ENCODE measurements around the gene IFIT3. TPM values are rescaled to one million over a fixed set of nuclear protein-coding genes. Genes with fewer than 3 reads are reported as not detected.

The IFIT3 gene
- total RNA-seq, 2 donors from 2014 or later = 2.3 to 3.9 TPM

DNA sequence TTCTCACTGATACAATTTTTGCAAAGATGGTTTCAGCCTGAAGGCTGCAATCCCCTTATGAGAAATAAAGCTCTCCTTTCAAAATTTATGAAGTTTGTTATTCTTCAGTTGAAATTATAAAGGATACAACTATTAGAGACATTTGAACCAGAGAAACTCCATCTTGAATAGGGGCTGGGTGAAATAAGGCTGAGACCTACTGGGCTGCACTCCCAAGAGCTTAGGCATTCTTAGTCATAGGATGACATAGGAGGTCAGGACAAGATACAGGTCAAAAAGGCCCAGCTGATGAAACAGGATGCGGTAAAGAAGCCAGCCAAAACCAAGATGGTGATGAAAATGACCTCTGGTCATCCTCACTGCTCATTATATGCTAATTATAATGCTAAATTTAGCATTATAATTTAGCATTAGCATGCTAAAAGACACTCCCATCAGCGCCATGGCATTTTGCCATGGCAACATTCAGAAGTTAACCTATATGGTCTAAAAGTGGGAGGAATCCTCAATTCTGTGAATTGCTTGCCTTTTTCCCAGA is 27.7 kb downstream of the IFIT3 start:
- ATAC-seq (no peak), DNase-seq (no peak)
- Histone ChIP-seq H3K4me3 (no peak overlapping the region), H3K4me1 (peaks cover 27% of the 10 kb centered on the region), H3K9me3 (no peaks in the 10 kb centered on the region), H3K36me3 (replicated peaks in 1 of 2; ENCODE audit: insufficient read depth in 1 of 2, low read depth in 2 of 2) (no peaks in the 10 kb centered on the region), H3K27ac (no peak overlapping the region), H3K27me3 (no peaks in the 10 kb centered on the region)
- intact Hi-C loops (cut with DNase I) = no loop called here
- TF ChIP-seq POLR2A (IDR thresholded peaks at IDR 0.05) = no peak
- TF ChIP-seq, protein P1, sequence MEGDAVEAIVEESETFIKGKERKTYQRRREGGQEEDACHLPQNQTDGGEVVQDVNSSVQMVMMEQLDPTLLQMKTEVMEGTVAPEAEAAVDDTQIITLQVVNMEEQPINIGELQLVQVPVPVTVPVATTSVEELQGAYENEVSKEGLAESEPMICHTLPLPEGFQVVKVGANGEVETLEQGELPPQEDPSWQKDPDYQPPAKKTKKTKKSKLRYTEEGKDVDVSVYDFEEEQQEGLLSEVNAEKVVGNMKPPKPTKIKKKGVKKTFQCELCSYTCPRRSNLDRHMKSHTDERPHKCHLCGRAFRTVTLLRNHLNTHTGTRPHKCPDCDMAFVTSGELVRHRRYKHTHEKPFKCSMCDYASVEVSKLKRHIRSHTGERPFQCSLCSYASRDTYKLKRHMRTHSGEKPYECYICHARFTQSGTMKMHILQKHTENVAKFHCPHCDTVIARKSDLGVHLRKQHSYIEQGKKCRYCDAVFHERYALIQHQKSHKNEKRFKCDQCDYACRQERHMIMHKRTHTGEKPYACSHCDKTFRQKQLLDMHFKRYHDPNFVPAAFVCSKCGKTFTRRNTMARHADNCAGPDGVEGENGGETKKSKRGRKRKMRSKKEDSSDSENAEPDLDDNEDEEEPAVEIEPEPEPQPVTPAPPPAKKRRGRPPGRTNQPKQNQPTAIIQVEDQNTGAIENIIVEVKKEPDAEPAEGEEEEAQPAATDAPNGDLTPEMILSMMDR (IDR thresholded peaks at IDR 0.05) = no peak
- WGBS, 2 donors = 93 to 94% methylated on average over 2 of the region's 2 CpGs

DNA sequence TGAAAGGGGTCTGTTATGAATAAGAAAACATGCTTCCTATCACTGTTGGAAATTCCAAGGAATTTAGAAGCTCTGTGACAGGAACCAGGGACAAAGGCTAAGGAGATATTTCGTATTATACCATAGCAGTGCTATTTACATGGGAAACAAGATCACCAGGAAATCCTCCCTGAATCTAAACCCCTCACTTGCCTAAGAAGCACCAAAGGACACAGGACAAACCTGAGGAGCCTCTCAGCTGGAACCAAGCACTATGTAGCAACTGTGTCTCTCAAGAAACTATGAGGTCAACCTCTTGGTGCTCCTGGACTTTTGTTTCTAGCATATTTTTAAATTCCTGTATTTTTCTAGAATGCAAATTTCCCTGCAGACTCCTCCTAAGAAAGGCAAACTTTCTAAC is 29.3 kb downstream of the IFIT3 start:
- no peaks in the 10 kb centered on the region for H3K27me3 ChIP-seq
- no peak overlapping the region for H3K4me3 ChIP-seq
- intact Hi-C loops (cut with DNase I) = no loop called here
- ATAC-seq (no peak), DNase-seq (no peak)
- no peak for TF ChIP-seq POLR2A (IDR thresholded peaks at IDR 0.05)
- TF ChIP-seq, protein P1 (IDR thresholded peaks at IDR 0.05) = no peak
- no peaks in the 10 kb centered on the region for H3K36me3 ChIP-seq (replicated peaks in 1 of 2; ENCODE audit: insufficient read depth in 1 of 2, low read depth in 2 of 2)
- peaks cover 14% of the 10 kb centered on the region for H3K4me1 ChIP-seq
- no peak overlapping the region for H3K27ac ChIP-seq
- WGBS, 2 donors = 72% methylated on average over 1 of the region's 1 CpG
- H3K9me3 ChIP-seq = no peaks in the 10 kb centered on the region

DNA sequence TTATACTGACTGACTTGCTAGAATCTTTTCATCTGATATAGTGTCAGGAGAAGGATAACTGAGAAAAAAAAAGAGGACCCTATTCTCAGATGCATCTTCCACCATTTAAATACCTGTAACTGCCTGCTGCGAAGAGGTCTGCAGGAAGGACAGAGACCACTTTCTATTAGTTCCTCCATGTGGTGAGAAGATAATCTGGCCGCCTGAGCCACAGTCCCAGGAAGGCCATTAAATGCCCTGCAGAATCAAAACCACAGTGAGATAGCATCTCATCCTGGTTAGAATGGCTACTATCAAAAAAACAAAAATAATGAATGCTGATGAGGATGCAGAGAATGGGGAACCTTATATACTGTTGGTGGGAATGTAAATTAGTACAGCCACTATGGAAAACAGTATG is 30.2 kb downstream of the IFIT3 start:
- H3K27me3 ChIP-seq = no peaks in the 10 kb centered on the region
- WGBS, 2 donors = 70 to 98% methylated on average over 2 of the region's 2 CpGs
- H3K4me3 ChIP-seq = no peak overlapping the region
- intact Hi-C loops (cut with DNase I) = no loop called here
- H3K9me3 ChIP-seq = no peaks in the 10 kb centered on the region
- H3K36me3 ChIP-seq (replicated peaks in 1 of 2; ENCODE audit: insufficient read depth in 1 of 2, low read depth in 2 of 2) = no peaks in the 10 kb centered on the region
- peaks cover 5% of the 10 kb centered on the region for H3K4me1 ChIP-seq
- DNase-seq = no peak
- ATAC-seq = no peak
- TF ChIP-seq POLR2A (IDR thresholded peaks at IDR 0.05) = no peak
- TF ChIP-seq, protein P1 (IDR thresholded peaks at IDR 0.05) = no peak
- no peak overlapping the region for H3K27ac ChIP-seq

DNA sequence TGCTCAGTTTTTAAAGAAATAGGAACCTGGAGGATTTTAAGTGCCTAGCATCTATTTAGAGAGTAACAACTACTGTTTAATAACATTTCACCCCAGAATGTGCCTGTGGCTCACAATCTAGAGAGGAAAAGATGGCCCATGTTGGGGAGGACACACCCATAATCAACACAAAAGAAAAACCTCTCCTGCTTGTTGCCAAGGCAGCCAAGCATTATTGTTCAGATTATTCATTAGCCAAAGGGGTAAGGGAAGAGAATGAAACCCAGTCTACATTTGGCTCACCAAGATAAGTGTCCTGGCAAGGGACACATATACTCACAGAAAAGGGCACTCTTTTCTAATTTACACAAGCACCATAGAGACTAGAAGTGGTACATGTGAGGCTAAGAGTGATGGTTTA is 32.4 kb downstream of the IFIT3 start:
- Histone ChIP-seq H3K27ac (no peak overlapping the region), H3K36me3 (replicated peaks in 1 of 2; ENCODE audit: insufficient read depth in 1 of 2, low read depth in 2 of 2) (no peaks in the 10 kb centered on the region), H3K9me3 (no peaks in the 10 kb centered on the region), H3K4me3 (no peak overlapping the region), H3K27me3 (no peaks in the 10 kb centered on the region), H3K4me1 (no peaks in the 10 kb centered on the region)
- TF ChIP-seq POLR2A (IDR thresholded peaks at IDR 0.05) = no peak
- TF ChIP-seq, protein P1 (IDR thresholded peaks at IDR 0.05) = no peak
- intact Hi-C loops (cut with DNase I) = no loop called here
- DNase-seq = no peak
- no peak for ATAC-seq

DNA sequence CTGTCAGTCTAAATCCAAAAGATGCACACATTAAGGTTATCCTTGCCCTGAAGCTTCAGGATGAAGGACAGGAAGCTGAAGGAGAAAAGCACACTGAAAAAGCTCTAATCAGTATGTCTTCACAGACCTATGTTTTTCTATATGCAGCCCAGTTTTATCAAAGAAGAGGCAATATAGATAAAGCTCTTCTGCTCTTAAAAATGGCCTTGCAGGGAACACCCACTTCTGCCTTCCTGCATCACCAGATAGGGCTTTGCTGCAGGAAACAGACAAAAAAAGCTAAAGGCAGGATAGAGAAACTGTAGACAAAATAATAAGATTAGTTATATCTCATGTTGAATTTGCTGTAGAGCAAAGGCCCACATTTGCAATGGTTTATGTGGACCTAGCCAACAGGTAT is 35.1 kb downstream of the IFIT3 start:
- Histone ChIP-seq H3K27ac (no peak overlapping the region), H3K4me3 (no peak overlapping the region), H3K9me3 (no peaks in the 10 kb centered on the region), H3K27me3 (no peaks in the 10 kb centered on the region), H3K36me3 (replicated peaks in 1 of 2; ENCODE audit: insufficient read depth in 1 of 2, low read depth in 2 of 2) (no peaks in the 10 kb centered on the region), H3K4me1 (peaks cover 7% of the 10 kb centered on the region)
- ATAC-seq (no peak), DNase-seq (no peak)
- TF ChIP-seq, protein P1 (IDR thresholded peaks at IDR 0.05) = no peak
- intact Hi-C loops (cut with DNase I) = no loop called here

All from body of pancreas (tissue), 4 donors.